Stimulated activated CD8-positive, alpha-beta memory T cell treated with anti-CD3 and anti-CD28 coated beads, Interleukin-7, amount 100 ng/mL, for 1 hour (primary cell): ENCODE data around the gene OR4B1.
"Not testable (repeated sequence)": the region's sequence is repeated elsewhere in the genome, so short reads cannot be mapped to it uniquely, and the experiment has no call there.

Experiments used
- DNase-seq, 2 donors: peaks; one replicate each; pipeline ENCODE4 v3.0.0-alpha.2; 2020; ENCODE audit warnings: low read depth in 2 of 2

Gene OR4B1

GRCh38 chr11:48216510-48216909 is at the start of gene OR4B1:
TSS of gene OR4B1 (plus strand) at chr11:48216810. CDS start at chr11:48216810, 0 bp downstream.
- no peak for DNase-seq

GRCh38 chr11:48167380-48167779 is 49.2 kb upstream of the OR4B1 start:
- DNase-seq: no peak

- no peak for DNase-seq
Observed at GRCh38 chr11:48168815-48169214, 47.8 kb upstream of the OR4B1 start.

- DNase-seq: no peak
Observed at GRCh38 chr11:48169259-48169658, 47.4 kb upstream of the OR4B1 start.

GRCh38 chr11:48169717-48170116 is 46.9 kb upstream of the OR4B1 start:
- no peak for DNase-seq

GRCh38 chr11:48170241-48171233 is 46.1 kb upstream of the OR4B1 start:
- DNase-seq: no peak

- DNase-seq: peak; percentile 20 to 31
Observed at GRCh38 chr11:48172818-48173609, 43.6 kb upstream of the OR4B1 start.

- DNase-seq: no peak
Observed at GRCh38 chr11:48177661-48178060, 38.9 kb upstream of the OR4B1 start.

- DNase-seq: no peak
Observed at GRCh38 chr11:48180627-48181026, 36.0 kb upstream of the OR4B1 start.

- no peak for DNase-seq
Observed at GRCh38 chr11:48182860-48183526, 33.6 kb upstream of the OR4B1 start.

GRCh38 chr11:48184452-48184851 is 32.2 kb upstream of the OR4B1 start:
- DNase-seq: no peak

GRCh38 chr11:48190906-48191654 is 25.5 kb upstream of the OR4B1 start:
- not testable (repeated sequence) for DNase-seq

- no peak for DNase-seq
Observed at GRCh38 chr11:48193876-48194275, 22.7 kb upstream of the OR4B1 start.

GRCh38 chr11:48207881-48208280 is 8.7 kb upstream of the OR4B1 start:
- no peak for DNase-seq

GRCh38 chr11:48210052-48210451 is 6.6 kb upstream of the OR4B1 start:
- no peak for DNase-seq

GRCh38 chr11:48228761-48229160 is 12.2 kb downstream of the OR4B1 start:
- DNase-seq: no peak

- not testable (repeated sequence) for DNase-seq
Observed at GRCh38 chr11:48230057-48230456, 13.4 kb downstream of the OR4B1 start.

- no peak for DNase-seq
Observed at GRCh38 chr11:48237727-48238126, 21.1 kb downstream of the OR4B1 start.

- no peak for DNase-seq
Observed at GRCh38 chr11:48242501-48242900, 25.9 kb downstream of the OR4B1 start.

- no peak for DNase-seq
Observed at GRCh38 chr11:48244804-48245203, 28.2 kb downstream of the OR4B1 start, which contains the start of gene OR4X2. TSS of gene OR4X2 (plus strand) at chr11:48245104. CDS start at chr11:48245104, 0 bp downstream.

GRCh38 chr11:48248902-48249301 is 32.3 kb downstream of the OR4B1 start:
- DNase-seq: no peak
